Thoracic aorta endothelial cell (primary cell): Measurements from ENCODE around the gene RPGRIP1. TPM values are rescaled to one million over a fixed set of nuclear protein-coding genes. Genes with fewer than 3 reads are reported as not detected.

Experiments used
- total RNA-seq: library from RNA; depleted of rRNA; stranded (reverse); fragments of >200 nt; gene quantifications from 2 replicates; pipeline ENCODE4 v1.2.3, GENCODE V29; 2012

RPGRIP1 gene
- total RNA-seq = not detected in 2 replicates

DNA sequence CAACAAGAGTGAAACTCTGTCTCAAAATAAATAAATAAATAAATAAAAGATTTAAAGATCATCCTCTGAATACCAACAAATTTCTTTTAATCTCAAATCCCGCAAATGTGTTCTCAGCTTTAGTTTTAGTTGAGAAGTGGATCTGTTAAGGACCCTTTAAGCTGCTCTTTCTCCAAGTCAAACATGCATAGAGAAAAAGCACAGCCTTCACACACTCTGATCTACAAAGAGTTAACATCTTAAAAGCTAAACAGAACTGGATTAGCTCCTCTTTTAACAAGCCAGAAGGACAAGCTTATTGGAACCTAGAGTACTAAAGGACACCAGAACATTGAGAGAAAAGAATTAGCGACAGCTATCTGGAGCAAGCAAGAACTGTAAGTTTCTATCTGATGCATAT lies at the start of gene RPGRIP1:
Gene RPGRIP1, plus strand, starts transcription at position 301 of the 400 bp plus-strand sequence. CDS start 7,894 bp downstream, outside the sequence.

GRCh38 chr14:21269252-21270046 lies 10.4 kb upstream of the RPGRIP1 start, which contains the start of gene HNRNPC:
Gene HNRNPC, minus strand, starts transcription at chr14:21269442. Its CDS starts 35,249 bp downstream, at chr14:21234193.

Other genes starting within 250 kb of the RPGRIP1 start
- not detected in 2 replicates for gene TPPP2, start 249.9 kb upstream of the RPGRIP1 start, total RNA-seq
- not detected in 2 replicates for gene RNASE13, start 245.3 kb upstream of the RPGRIP1 start, total RNA-seq
- not detected in 2 replicates for gene RNASE7, start 237.7 kb upstream of the RPGRIP1 start, total RNA-seq
- gene RNASE8, start 222.3 kb upstream of the RPGRIP1 start, total RNA-seq = not detected in 2 replicates
- gene ARHGEF40, start 209.8 kb upstream of the RPGRIP1 start, total RNA-seq = 2.7 and 3.9 TPM in 2 replicates
- gene ZNF219, start 181.4 kb upstream of the RPGRIP1 start, total RNA-seq = 5.2 and 7.2 TPM in 2 replicates
- not detected in 2 replicates for gene TMEM253, start 179.0 kb upstream of the RPGRIP1 start, total RNA-seq
- gene OR5AU1, start 124.0 kb upstream of the RPGRIP1 start, total RNA-seq = not detected in 2 replicates
- 884 and 933 TPM in 2 replicates for gene HNRNPC, start 10.6 kb upstream of the RPGRIP1 start, total RNA-seq
- 115 and 125 TPM in 2 replicates for gene SUPT16H, start 103.9 kb downstream of the RPGRIP1 start, total RNA-seq
- 78.2 and 80.3 TPM in 2 replicates for gene CHD8, start 176.0 kb downstream of the RPGRIP1 start, total RNA-seq
- 28.7 and 30.2 TPM in 2 replicates for gene RAB2B, start 196.9 kb downstream of the RPGRIP1 start, total RNA-seq
- gene TOX4, start 197.1 kb downstream of the RPGRIP1 start, total RNA-seq = 37.6 and 49.0 TPM in 2 replicates
- 80.7 and 82.2 TPM in 2 replicates for gene METTL3, start 231.3 kb downstream of the RPGRIP1 start, total RNA-seq
- gene SALL2, start 246.3 kb downstream of the RPGRIP1 start, total RNA-seq = 1.9 and 3.4 TPM in 2 replicates